Gastroesophageal sphincter (tissue), 3 donors: Measurements from ENCODE around the gene ASB10.

ENCODE experiments used
- POLR2A ChIP-seq, 2 donors: fragments of 450-650 bp; IDR thresholded peaks; one replicate each; pipeline ENCODE4 v1.6.1; 2017; ENCODE audit warnings: antibody characterized with exemption in 2 of 2, mild to moderate bottlenecking in 2 of 2, moderate library complexity in 1 of 2
- TF ChIP-seq, protein P1 (sequence below), 4 experiments: fragments of 200-600 bp in 2 of 4; fragments of 450-650 bp in 2 of 4; sonication (generic) in 1 of 4; IDR thresholded peaks; one replicate each; pipeline ENCODE4 v1.5.1; 2017 to 2019; ENCODE audit warnings: antibody characterized with exemption in 4 of 4, mild to moderate bottlenecking in 2 of 4, moderate library complexity in 2 of 4

DNA sequence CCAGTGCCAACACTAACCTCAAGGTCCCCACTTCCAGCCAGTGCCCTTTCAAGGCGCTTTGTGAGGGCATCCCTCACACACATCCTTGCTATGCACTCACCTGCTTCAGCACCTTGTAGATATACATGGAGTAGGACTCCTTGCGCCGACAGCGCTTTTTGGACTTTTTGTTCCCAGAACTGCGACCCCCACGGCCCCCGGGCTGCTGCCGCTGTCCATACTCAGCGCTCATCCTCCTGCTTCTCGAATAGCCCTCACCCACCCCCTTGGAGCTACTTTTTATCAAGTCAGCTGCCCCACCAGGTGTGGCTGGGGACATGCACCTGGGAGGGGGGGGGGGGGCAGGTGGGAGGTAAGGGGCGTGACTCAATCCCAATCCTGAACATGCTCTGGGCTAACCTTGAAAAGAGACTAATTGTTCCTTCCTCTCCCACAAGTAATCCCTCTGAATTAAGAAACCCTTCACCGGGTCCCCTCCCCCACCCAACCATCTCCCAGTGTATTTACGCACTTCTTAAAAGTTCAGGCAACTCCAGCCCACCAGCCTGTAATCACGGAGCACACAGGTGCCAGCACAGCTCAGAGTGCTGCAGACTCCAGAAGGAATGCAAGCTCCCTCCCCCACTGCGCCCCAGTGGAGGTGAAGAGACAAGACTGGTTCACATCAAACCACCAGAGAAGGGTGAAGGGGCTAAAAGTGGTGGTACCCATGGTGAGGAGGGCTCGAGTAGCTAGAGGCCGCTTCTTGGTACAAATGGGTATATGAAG is 23.2 kb upstream of the ASB10 start, which contains the start of gene H2BK1:
- TF ChIP-seq, protein P1, sequence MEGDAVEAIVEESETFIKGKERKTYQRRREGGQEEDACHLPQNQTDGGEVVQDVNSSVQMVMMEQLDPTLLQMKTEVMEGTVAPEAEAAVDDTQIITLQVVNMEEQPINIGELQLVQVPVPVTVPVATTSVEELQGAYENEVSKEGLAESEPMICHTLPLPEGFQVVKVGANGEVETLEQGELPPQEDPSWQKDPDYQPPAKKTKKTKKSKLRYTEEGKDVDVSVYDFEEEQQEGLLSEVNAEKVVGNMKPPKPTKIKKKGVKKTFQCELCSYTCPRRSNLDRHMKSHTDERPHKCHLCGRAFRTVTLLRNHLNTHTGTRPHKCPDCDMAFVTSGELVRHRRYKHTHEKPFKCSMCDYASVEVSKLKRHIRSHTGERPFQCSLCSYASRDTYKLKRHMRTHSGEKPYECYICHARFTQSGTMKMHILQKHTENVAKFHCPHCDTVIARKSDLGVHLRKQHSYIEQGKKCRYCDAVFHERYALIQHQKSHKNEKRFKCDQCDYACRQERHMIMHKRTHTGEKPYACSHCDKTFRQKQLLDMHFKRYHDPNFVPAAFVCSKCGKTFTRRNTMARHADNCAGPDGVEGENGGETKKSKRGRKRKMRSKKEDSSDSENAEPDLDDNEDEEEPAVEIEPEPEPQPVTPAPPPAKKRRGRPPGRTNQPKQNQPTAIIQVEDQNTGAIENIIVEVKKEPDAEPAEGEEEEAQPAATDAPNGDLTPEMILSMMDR (IDR thresholded peaks at IDR 0.05) = no peak
- TF ChIP-seq POLR2A (IDR thresholded peaks at IDR 0.05) = no peak
